NT2/D1 (cell line): ENCODE data around the gene CREB5.

Experiments
- YY1 ChIP-seq: IDR thresholded peaks from 2 replicates; pipeline ENCODE4 v1.6.1; 2011; ENCODE audit not compliant: insufficient read length, insufficient read depth
- ZNF274 ChIP-seq: IDR thresholded peaks from 2 replicates; pipeline ENCODE4 v1.6.1; 2011; ENCODE audit warnings: mild to moderate bottlenecking, low read depth, low read length

DNA sequence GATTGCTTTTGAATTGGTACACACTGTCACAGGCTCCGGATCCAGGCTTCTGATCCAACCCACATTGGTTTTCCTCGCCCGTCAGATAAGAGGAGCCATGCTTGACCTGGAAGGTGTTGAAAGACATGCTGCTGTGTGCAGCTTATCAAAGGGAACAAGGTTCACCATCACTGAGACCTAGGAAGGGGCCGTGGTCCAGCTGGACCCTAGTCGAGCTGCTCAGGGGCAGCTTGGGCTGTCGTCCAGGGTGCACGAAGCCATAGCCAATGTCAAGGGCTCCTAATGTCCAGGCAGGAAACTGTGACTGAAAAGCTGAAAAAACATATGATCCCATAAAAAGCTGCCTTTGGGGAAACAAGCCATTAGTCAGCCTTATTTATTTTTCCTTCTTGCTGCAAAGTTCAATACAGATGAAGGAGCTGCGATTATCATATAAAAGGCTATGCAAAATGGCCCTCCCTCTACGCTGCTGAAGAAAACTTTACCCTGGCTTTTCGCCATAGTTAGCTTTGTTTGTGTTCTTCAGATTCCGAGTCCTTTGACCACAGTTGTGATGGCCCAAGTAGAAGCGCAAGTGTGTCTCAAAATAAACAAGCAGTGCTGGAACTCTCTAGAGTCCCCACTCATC is 118.0 kb downstream of the CREB5 start:
- no peak for TF ChIP-seq YY1
- no peak for TF ChIP-seq ZNF274
